Measurements from ENCODE around the gene TOR1AIP1.

- no peak for TF ChIP-seq CTCF (conservative IDR thresholded peaks at IDR 0.05)
- no peak for TF ChIP-seq EZH2 (IDR thresholded peaks at IDR 0.05; ENCODE audit: low read depth)
Observed at GRCh38 chr1:179856296-179856695, 25.8 kb upstream of the TOR1AIP1 start.
